HTERT RPE-1 (cell line): Measurements from ENCODE around the gene ZGRF1.
"Not testable (repeated sequence)": the region's sequence is repeated elsewhere in the genome, so short reads cannot be mapped to it uniquely, and the experiment has no call there.

Source experiments
- in situ Hi-C: fragments of 300-500 bp; cut with MboI; formaldehyde crosslinking; loops from 4 replicates; pipeline ENCODE4 v1.14.3; 2020; ENCODE audit warnings: low sequenced_read_pairs

Gene ZGRF1

GRCh38 chr4:112645541-112646329, 9.0 kb upstream of the ZGRF1 start:
- in situ Hi-C loops, result no loop called here

GRCh38 chr4:112644595-112645535, 8.2 kb upstream of the ZGRF1 start:
- in situ Hi-C loops, result not testable (repeated sequence)

GRCh38 chr4:112642526-112642925, 5.8 kb upstream of the ZGRF1 start:
- in situ Hi-C loops, result no loop called here

- in situ Hi-C loops, result no loop called here
Observed at GRCh38 chr4:112637552-112637866, 800 bp upstream of the ZGRF1 start.

GRCh38 chr4:112633477-112634235, 3.1 kb downstream of the ZGRF1 start:
- in situ Hi-C loops, result no loop called here

GRCh38 chr4:112626228-112626627, 10.5 kb downstream of the ZGRF1 start:
- in situ Hi-C loops, result no loop called here

GRCh38 chr4:112616984-112617383, 19.7 kb downstream of the ZGRF1 start:
- in situ Hi-C loops, result no loop called here

GRCh38 chr4:112612814-112613213, 23.9 kb downstream of the ZGRF1 start:
- in situ Hi-C loops, result not testable (repeated sequence)

- in situ Hi-C loops, result no loop called here
Observed at GRCh38 chr4:112604589-112604988, 32.1 kb downstream of the ZGRF1 start.

- in situ Hi-C loops, result no loop called here
Observed at GRCh38 chr4:112594993-112595392, 41.7 kb downstream of the ZGRF1 start.

GRCh38 chr4:112593438-112594133, 43.1 kb downstream of the ZGRF1 start:
- in situ Hi-C loops, result no loop called here

- in situ Hi-C loops, result no loop called here
Observed at GRCh38 chr4:112592717-112593116, 44.0 kb downstream of the ZGRF1 start.

GRCh38 chr4:112591593-112591992, 45.1 kb downstream of the ZGRF1 start:
- in situ Hi-C loops, result no loop called here

GRCh38 chr4:112589206-112589605, 47.5 kb downstream of the ZGRF1 start:
- in situ Hi-C loops, result no loop called here

GRCh38 chr4:112585977-112586736, 50.6 kb downstream of the ZGRF1 start:
- in situ Hi-C loops, result no loop called here

- in situ Hi-C loops, result no loop called here
Observed at GRCh38 chr4:112567536-112567935, 69.2 kb downstream of the ZGRF1 start.

- in situ Hi-C loops, result no loop called here
Observed at GRCh38 chr4:112564706-112565270, 71.9 kb downstream of the ZGRF1 start.

- in situ Hi-C loops, result no loop called here
Observed at GRCh38 chr4:112563431-112564200, 73.1 kb downstream of the ZGRF1 start.
